HepG2 (cell line): ENCODE data around the gene GMNN. TPM values are rescaled to one million over a fixed set of nuclear protein-coding genes. Genes with fewer than 3 reads are reported as not detected.

Source experiments
- DBP ChIP-seq: sonication (generic); formaldehyde crosslinking; IDR thresholded peaks from 2 replicates; pipeline ENCODE4 v1.4.0; 2020; ENCODE audit warnings: missing genetic modification reagents; ENCODE audit errors: not compliant biosample characterization
- DMTF1 ChIP-seq: sonication (generic); formaldehyde crosslinking; IDR thresholded peaks from 2 replicates; pipeline ENCODE4 v1.4.0; 2020; ENCODE audit warnings: mild to moderate bottlenecking, missing genetic modification reagents
- EP300 ChIP-seq, 3 experiments: sonication (generic) in 1 of 3; formaldehyde crosslinking in 1 of 3; IDR thresholded peaks; 2 replicates each; pipeline versions ENCODE4 v1.5.1 to v1.6.1; 2011 to 2020; ENCODE audit warnings: low read depth in 2 of 3, low read length in 2 of 3, borderline replicate concordance in 1 of 3, improper control_type of control experiment in 1 of 3, mild to moderate bottlenecking in 1 of 3, missing genetic modification reagents in 1 of 3, moderate library complexity in 1 of 3
- FLYWCH1 ChIP-seq: sonication (generic); formaldehyde crosslinking; IDR thresholded peaks from 2 replicates; pipeline ENCODE4 v1.8.1; 2023; ENCODE audit warnings: mild to moderate bottlenecking, missing genetic modification reagents
- HDAC2 ChIP-seq: sonication (generic); formaldehyde crosslinking; IDR thresholded peaks from 2 replicates; pipeline ENCODE4 v1.4.0; 2020; ENCODE audit warnings: missing genetic modification reagents
- KLF13 ChIP-seq: sonication (generic); formaldehyde crosslinking; IDR thresholded peaks from 2 replicates; pipeline ENCODE4 v1.4.0; 2020; ENCODE audit warnings: mild to moderate bottlenecking, missing genetic modification reagents
- MED8 ChIP-seq: sonication (generic); formaldehyde crosslinking; IDR thresholded peaks from 2 replicates; pipeline ENCODE4 v1.8.1; 2023; ENCODE audit warnings: mild to moderate bottlenecking, missing genetic modification reagents; ENCODE audit not compliant: insufficient replicate concordance
- MLLT10 ChIP-seq: sonication (generic); formaldehyde crosslinking; IDR thresholded peaks from 2 replicates; pipeline ENCODE4 v1.4.0; 2020; ENCODE audit warnings: missing genetic modification reagents
- NFE2 ChIP-seq: sonication (generic); formaldehyde crosslinking; IDR thresholded peaks from 2 replicates; pipeline ENCODE4 v1.4.0; 2020; ENCODE audit warnings: missing genetic modification reagents
- NFE2L2 ChIP-seq: fragments of 150-350 bp; IDR thresholded peaks from 2 replicates; pipeline ENCODE4 v1.6.1; 2014; ENCODE audit warnings: low read length
- NRL ChIP-seq: sonication (generic); formaldehyde crosslinking; IDR thresholded peaks from 2 replicates; pipeline ENCODE4 v1.5.0; 2020; ENCODE audit warnings: missing genetic modification reagents, mild to moderate bottlenecking, moderate library complexity, borderline replicate concordance
- PRDM10 ChIP-seq: sonication (generic); formaldehyde crosslinking; IDR thresholded peaks from 2 replicates; pipeline ENCODE4 v1.4.0; 2020; ENCODE audit warnings: low read depth, missing genetic modification reagents
- SALL1 ChIP-seq: sonication (generic); formaldehyde crosslinking; IDR thresholded peaks from 2 replicates; pipeline ENCODE4 v1.8.0; 2022; ENCODE audit warnings: mild to moderate bottlenecking, missing genetic modification reagents
- SNAPC2 ChIP-seq: sonication (generic); formaldehyde crosslinking; IDR thresholded peaks from 2 replicates; pipeline ENCODE4 v1.8.1; 2022; ENCODE audit warnings: mild to moderate bottlenecking, missing genetic modification reagents
- ZGPAT ChIP-seq: IDR thresholded peaks from 2 replicates; pipeline ENCODE4 v1.6.1; 2016; ENCODE audit warnings: mild to moderate bottlenecking
- ZKSCAN1 ChIP-seq: fragments of 150-350 bp; IDR thresholded peaks from 2 replicates; pipeline ENCODE4 v1.6.1; 2014; ENCODE audit warnings: low read length
- ZNF205 ChIP-seq: IDR thresholded peaks from 2 replicates; pipeline ENCODE4 v1.6.1; 2018; ENCODE audit warnings: missing biosample characterization, missing genetic modification reagents
- ZNF33A ChIP-seq: sonication (generic); formaldehyde crosslinking; IDR thresholded peaks from 2 replicates; pipeline ENCODE4 v1.5.1; 2020; ENCODE audit warnings: missing genetic modification reagents, mild to moderate bottlenecking, moderate library complexity, borderline replicate concordance
- ZNF556 ChIP-seq: sonication (generic); formaldehyde crosslinking; IDR thresholded peaks from 2 replicates; pipeline ENCODE4 v1.4.0; 2020; ENCODE audit warnings: mild to moderate bottlenecking, missing genetic modification reagents, borderline replicate concordance
- ZNF674 ChIP-seq: sonication (generic); formaldehyde crosslinking; IDR thresholded peaks from 2 replicates; pipeline ENCODE4 v1.5.0; 2020; ENCODE audit warnings: low read depth, mild to moderate bottlenecking, missing genetic modification reagents
- ZNF792 ChIP-seq: IDR thresholded peaks from 2 replicates; pipeline ENCODE4 v1.6.1; 2016
- polyA plus RNA-seq, 8 experiments: library from polyadenylated mRNA; depleted of rRNA in 3 of 8; stranded (reverse) in 7 of 8; unstranded in 1 of 8; fragments of >200 nt; fragmentation: Illumina TruSeq in 4 of 8; extraction: Trizol in 4 of 8; gene quantifications; 2 replicates each; pipeline versions ENCODE4 v1.2.1 to v1.2.3, GENCODE V29; 2011 to 2016; ENCODE audit warnings: low read depth in 4 of 8, missing spikeins in 1 of 8, mixed read lengths in 1 of 8; ENCODE audit not compliant: insufficient read depth in 1 of 8
- total RNA-seq, 5 experiments: library from RNA; depleted of rRNA; stranded (reverse); fragments of >200 nt; fragmentation: Illumina TruSeq; extraction: Trizol; gene quantifications; 2 replicates each; pipeline ENCODE4 v1.2.3, GENCODE V29; 2016; ENCODE audit warnings: low read depth in 1 of 5

Gene GMNN
- total and polyA plus RNA-seq, 2 of the 13 experiments (the other 11 are each of a cell fraction or from before 2014, with no cell fraction given): 61.8 to 154 TPM

- TF ChIP-seq DBP (peak; percentile 97), ZNF33A (CRISPR knock-in tag) (no peak; the same call in 1 of the 2 replicates), DMTF1 (CRISPR knock-in tag) (no peak), MLLT10 (CRISPR knock-in tag) (peak; percentile 80; the same call in 1 of the 2 replicates), FLYWCH1 (CRISPR knock-in tag) (peak; percentile 77), ZNF556 (CRISPR knock-in tag) (peak; percentile 81), ZNF205 (CRISPR knock-in tag) (no peak; the same call in none of the 2 replicates), PRDM10 (CRISPR knock-in tag) (peak; percentile 94), SALL1 (CRISPR knock-in tag) (peak; percentile 99), KLF13 (CRISPR knock-in tag) (peak; percentile 73), ZGPAT (CRISPR knock-in tag) (peak; percentile 91), NFE2 (CRISPR knock-in tag) (peak; percentile 52; the same call in 1 of the 2 replicates), EP300 (IDR thresholded peaks at IDR 0.05; ENCODE audit: low read depth in 2 of 2, low read length in 2 of 2) (0 out of 4 replicates have a peak, but pooled peaks of 1 of the 2 experiments have one; percentile 14), EP300 (CRISPR knock-in tag; IDR thresholded peaks at IDR 0.05; ENCODE audit: borderline replicate concordance) (peak; percentile 69; the same call in 1 of the 2 replicates), NFE2L2 (no peak), ZNF674 (CRISPR knock-in tag) (peak; percentile 98), HDAC2 (CRISPR knock-in tag) (peak; percentile 63; the same call in 1 of the 2 replicates), SNAPC2 (CRISPR knock-in tag) (peak; percentile 88), MED8 (peak; percentile 83), NRL (CRISPR knock-in tag) (peak; percentile 100), ZKSCAN1 (peak; percentile 62; the same call in 1 of the 2 replicates), ZNF792 (CRISPR knock-in tag) (peak; percentile 78; the same call in 1 of the 2 replicates)
Measured at GRCh38 chr6:24774696-24775519, at the start of gene GMNN (continued).
